Skeletal muscle tissue (tissue), 4 donors: ENCODE measurements around the gene ATRIP. TPM values are rescaled to one million over a fixed set of nuclear protein-coding genes. Genes with fewer than 3 reads are reported as not detected.
A peak's percentile ranks its signal among the peaks of the same experiment; 100 is the strongest.

Experiments
- H3K27ac ChIP-seq: one replicate; pipeline ENCODE4 v1.7.0; 2013; ENCODE audit warnings: mild to moderate bottlenecking, low read depth, low read length, inconsistent platforms
- H3K27me3 ChIP-seq, 3 donors: one replicate each; pipeline ENCODE4 v1.7.0; 2013; ENCODE audit warnings: low read length in 3 of 3; ENCODE audit not compliant: control insufficient read depth in 3 of 3, insufficient read depth in 3 of 3
- H3K36me3 ChIP-seq, 3 donors: one replicate each; pipeline ENCODE4 v1.7.0; 2013; ENCODE audit warnings: low read length in 3 of 3; ENCODE audit not compliant: control insufficient read depth in 3 of 3, insufficient read depth in 3 of 3
- H3K4me1 ChIP-seq, 3 donors: one replicate each; pipeline ENCODE4 v1.7.0; 2013; ENCODE audit warnings: low read length in 3 of 3, mild to moderate bottlenecking in 3 of 3; ENCODE audit not compliant: control insufficient read depth in 3 of 3, insufficient read depth in 3 of 3
- H3K4me3 ChIP-seq, 3 donors: one replicate each; pipeline ENCODE4 v1.7.0; 2013; ENCODE audit warnings: low read length in 3 of 3
- H3K9ac ChIP-seq, 3 donors: one replicate each; pipeline ENCODE4 v1.7.0; 2013; ENCODE audit warnings: low read length in 3 of 3, mild to moderate bottlenecking in 3 of 3, moderate library complexity in 2 of 3, low read depth in 1 of 3
- H3K9me3 ChIP-seq, 3 donors: one replicate each; pipeline ENCODE4 v1.7.0; 2013; ENCODE audit warnings: low read length in 3 of 3; ENCODE audit not compliant: control insufficient read depth in 3 of 3
- total RNA-seq: library from RNA; depleted of rRNA; stranded (reverse); fragments of >200 nt; gene quantifications from one replicate; pipeline ENCODE4 v1.2.3, GENCODE V29; 2014
- donor health status: Osteomylitis.

The ATRIP gene
- total RNA-seq, 1 donor from 2014 or later: 4.7 TPM

DNA sequence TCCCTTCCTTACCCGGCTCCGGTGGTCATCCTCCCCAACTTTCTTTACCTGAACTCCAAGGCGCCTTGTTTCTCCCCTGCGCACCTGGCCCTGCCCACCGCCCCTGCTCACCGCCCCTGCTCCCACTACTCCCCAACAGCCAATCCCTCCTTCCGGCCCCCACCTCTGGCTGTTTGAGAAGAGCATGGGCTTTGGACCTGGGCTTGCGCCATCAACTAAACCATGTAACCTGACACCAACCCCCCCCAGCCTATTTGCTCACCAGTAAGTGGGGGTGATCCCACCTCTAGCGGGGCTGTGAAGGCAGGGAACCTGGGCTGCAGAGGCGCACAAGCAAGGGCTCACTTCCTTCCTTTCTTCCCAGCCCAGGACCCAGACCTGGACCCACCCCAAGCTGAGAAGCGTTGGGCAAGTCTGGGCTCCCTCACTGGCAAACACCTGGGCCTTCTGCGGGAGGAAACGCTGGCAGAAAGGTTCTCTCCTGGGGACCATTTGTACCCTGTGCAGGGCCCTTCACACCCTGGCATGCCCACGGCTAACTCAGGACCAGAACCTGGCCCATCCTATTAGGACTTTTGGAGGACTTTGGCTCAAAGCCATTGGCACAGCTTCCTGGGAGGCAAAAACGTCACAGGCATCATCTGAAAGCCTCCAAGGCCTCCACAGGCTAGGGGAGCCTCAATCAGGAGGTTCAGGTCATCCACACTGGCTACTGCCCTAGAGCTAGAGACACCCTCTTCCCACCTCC is 16.4 kb upstream of the ATRIP start, which contains the start of gene PLXNB1:
PLXNB1 (minus strand) TSS at position 127 of the 748 bp plus-strand sequence. CDS start 5,475 bp downstream, outside the sequence.
- Histone ChIP-seq H3K4me3 (peak within 1 kb of the TSS; percentile 59 to 72 (median 65)), H3K9ac (peak within 1 kb of the TSS in 2 of 3 donors; percentile 65 to 74), H3K36me3 (peaks cover 15 to 18% (median 16%) of the 10 kb centered on the region in 3 donors), H3K4me1 (peaks cover 21 to 43% (median 25%) of the 10 kb centered on the region in 3 donors), H3K27ac (no peak within 1 kb of the TSS), H3K9me3 (no peaks in the 10 kb centered on the region), H3K27me3 (peaks cover 0 to 15% (median 14%) of the 10 kb centered on the region in 3 donors)

DNA sequence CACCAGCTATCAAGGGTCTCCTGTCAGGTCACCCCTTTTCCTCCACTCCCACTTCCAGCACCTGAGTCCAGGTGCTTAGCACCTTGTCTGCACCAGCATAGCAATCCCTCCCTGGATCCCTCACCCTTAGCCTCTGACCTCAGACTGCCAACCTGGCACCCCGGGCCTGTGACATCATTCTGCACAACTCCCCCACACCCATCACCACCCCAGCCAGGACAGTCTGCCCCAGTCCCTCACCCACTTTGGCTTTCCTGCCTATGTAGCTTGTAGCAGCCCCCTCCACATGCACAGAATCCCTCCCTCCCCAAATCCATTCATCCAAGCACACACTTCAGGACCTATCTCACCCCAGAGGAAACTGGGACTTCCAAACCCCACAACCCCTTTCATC is 15.8 kb upstream of the ATRIP start:
- H3K27ac ChIP-seq: no peak overlapping the region
- no peaks in the 10 kb centered on the region for H3K9me3 ChIP-seq
- H3K27me3 ChIP-seq: peaks cover 0 to 15% (median 12%) of the 10 kb centered on the region in 3 donors
- H3K36me3 ChIP-seq: peaks cover 15 to 18% (median 16%) of the 10 kb centered on the region in 3 donors
- H3K9ac ChIP-seq: no peak overlapping the region
- H3K4me3 ChIP-seq: no peak overlapping the region
- H3K4me1 ChIP-seq: peaks cover 19 to 39% (median 25%) of the 10 kb centered on the region in 3 donors

DNA sequence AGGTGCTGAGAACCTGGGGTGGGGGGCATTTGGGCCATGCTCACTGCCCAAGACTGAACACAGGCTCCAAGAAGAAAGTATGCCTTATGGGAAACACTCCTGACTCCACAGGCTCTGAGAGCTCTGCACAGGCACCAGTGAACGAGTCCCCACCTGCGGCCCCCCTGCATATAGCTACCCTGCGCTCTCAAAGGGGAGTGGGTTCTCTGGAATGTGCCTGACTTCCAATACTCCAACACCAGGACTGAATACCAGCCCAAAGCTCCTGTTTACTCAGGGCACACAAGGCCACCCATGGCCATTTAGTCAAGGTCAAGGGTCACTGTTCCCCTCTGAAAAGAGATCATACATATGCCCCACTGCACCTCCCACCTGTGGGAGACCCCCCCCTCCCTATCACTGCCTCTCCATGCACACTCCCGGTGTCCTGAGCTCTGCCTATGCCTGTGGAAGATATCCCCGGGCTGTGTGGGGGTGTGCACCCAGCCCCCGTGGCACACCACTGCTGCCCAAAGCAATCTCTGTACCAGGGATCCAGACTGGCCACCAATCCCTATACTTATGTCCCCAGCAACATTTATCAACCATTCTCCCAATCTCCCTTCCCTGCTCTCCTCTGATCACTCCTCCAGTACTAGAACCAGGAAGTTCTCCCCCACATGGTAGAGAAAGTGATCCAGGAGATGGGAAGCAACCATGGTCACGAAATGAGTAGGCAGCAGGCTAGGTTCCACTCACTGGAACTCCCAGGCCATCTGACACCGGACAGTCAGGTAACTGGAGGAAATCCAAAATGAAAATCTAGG is 15.1 kb upstream of the ATRIP start:
- Histone ChIP-seq H3K4me3 (no peak overlapping the region), H3K27ac (no peak overlapping the region), H3K9ac (no peak overlapping the region), H3K36me3 (peaks cover 15 to 18% (median 16%) of the 10 kb centered on the region in 3 donors), H3K4me1 (peaks cover 14 to 32% (median 26%) of the 10 kb centered on the region in 3 donors), H3K27me3 (peaks cover 0 to 15% (median 11%) of the 10 kb centered on the region in 3 donors), H3K9me3 (no peaks in the 10 kb centered on the region)

DNA sequence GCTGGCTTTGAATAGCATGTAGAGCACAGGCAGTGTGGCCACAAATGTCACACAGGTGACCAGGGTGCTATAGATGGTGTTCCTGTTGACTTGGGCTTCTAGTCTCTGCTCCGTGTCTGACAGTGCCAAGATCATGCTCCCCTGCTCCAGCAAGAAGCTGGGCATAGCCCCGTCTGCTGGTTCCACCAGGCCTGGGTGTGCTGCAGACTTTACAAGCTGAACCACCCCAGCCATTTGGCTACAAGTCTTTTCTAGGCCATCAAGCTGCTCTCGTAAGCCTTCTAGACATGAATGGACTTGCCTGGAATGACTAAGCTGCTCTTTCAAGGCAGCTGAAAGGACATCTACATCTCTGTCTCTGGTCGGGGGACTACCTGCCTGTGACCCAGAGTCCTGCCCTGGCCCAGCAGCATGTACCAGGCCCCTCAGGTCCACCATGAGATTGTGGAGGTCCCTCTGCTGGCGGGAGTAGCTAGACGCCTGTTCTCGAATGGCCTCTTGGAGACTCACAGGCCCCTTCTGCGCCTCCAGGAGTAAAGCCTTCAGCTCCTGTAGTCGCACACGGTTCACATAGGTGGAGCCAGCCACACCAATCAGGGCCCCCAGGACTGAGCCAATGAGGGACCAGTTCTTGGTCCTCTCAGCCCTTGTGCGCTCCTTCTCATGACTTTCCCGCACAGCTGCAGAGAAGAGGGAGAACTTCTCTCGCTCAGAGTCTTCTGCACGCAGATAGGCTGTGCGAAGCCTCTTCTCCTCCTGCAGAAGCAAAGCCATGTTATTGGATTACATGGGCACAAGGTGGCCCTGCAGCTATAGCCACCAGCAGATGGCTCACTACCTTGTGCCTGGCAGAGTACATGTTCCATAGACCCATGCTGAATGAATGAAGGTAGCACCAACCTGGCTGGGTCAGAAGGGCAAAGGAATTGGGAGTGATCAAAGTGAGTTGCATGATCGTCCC is 13.8 kb upstream of the ATRIP start:
- Histone ChIP-seq H3K36me3 (peaks cover 15 to 18% (median 16%) of the 10 kb centered on the region in 3 donors), H3K27ac (no peak overlapping the region), H3K4me1 (peaks cover 11 to 21% (median 18%) of the 10 kb centered on the region in 3 donors), H3K27me3 (peaks cover 0 to 9% (median 7%) of the 10 kb centered on the region in 3 donors), H3K9ac (peak overlapping the region in 1 of 3 donors; percentile 7), H3K9me3 (no peaks in the 10 kb centered on the region), H3K4me3 (no peak overlapping the region)

DNA sequence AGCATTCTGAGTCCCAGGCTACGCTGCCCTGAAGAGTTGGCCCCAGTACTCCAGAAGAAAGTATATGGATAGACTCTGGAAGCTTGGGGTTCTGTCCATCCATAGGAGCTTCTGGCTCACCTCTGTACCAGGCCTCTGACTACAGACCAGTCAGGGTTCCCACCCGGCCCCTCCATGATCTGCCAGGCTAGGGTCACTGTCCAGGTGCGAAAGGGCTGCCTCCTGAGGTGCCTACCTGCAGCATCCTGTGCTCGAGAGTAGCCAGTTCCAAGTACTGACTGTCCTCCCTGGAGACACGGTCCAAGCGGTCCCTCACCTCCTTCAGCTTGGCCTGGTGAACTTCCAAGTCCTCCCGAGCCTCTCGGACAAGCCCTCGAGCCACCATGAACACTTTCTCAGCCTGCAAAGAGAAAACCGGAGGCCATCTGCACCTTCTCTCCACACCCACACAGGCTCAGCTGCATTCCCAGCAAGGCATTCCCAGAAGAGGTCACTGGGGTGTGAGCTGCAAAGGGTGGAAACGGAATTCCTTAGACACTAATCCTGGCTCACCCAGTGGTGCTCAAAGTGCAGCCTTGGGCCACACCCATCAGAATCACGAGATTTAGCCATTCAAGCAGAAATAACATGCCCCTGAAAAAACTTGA is 12.9 kb upstream of the ATRIP start:
- Histone ChIP-seq H3K36me3 (peaks cover 15 to 18% (median 16%) of the 10 kb centered on the region in 3 donors), H3K27me3 (no peaks in the 10 kb centered on the region), H3K9ac (no peak overlapping the region), H3K9me3 (no peaks in the 10 kb centered on the region), H3K27ac (no peak overlapping the region), H3K4me1 (peaks cover 6 to 13% (median 12%) of the 10 kb centered on the region in 3 donors), H3K4me3 (no peak overlapping the region)

DNA sequence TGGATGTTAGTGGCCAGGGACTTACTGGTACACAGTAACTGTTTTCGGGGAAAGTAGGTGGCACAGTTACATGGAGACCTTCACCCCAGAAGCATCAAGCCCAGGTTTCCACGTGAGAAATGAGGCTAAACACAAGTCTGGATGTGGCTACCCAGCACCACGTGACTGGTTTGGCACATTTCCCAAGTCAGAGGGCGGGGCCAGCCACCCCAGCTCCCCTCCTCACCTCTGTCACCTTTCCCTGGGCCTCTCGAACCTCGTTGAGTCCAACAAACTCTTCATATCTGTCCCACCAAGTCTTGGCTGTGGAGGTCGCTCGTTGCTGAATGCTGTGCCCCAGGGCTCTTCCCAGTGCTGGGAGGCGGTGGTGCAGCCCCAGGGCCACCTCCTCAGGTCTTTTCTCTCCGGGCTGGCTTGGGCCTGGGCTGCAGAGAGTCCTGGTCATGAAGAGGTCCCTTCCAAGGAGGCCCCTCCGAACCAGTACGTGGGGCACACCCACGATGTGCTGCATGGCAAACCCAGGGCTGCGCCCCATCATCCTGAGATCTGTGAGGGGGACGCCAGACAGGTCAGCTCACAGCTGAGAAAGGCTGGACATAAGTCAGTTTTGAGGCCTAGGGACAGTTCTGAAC is 11.8 kb upstream of the ATRIP start:
- Histone ChIP-seq H3K9ac (peak overlapping the region in 1 of 3 donors; percentile 3), H3K4me3 (no peak overlapping the region), H3K36me3 (peaks cover 15 to 18% (median 16%) of the 10 kb centered on the region in 3 donors), H3K9me3 (no peaks in the 10 kb centered on the region), H3K27me3 (no peaks in the 10 kb centered on the region), H3K27ac (no peak overlapping the region), H3K4me1 (peaks cover 8 to 19% (median 19%) of the 10 kb centered on the region in 3 donors)

DNA sequence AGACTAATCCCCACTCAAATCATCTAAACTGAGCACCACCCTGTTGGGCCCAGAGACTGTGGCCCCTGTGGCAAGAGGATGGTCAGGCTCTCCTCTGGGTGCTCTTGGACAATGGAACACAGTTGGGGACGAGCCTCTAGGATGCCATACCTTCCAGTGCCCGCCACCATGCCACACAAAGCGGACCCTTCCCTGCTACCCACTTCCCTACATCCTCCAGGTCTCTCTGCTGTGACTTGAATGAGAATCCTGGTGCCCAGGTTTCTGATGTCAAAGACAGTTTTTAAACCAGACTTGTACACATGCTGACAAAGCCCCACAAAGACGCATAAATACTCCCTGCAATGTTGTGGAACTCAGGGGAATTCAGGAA is 11.3 kb upstream of the ATRIP start:
- H3K36me3 ChIP-seq: peaks cover 16 to 18% (median 16%) of the 10 kb centered on the region in 3 donors
- H3K27me3 ChIP-seq: no peaks in the 10 kb centered on the region
- H3K4me1 ChIP-seq: peaks cover 6 to 17% (median 16%) of the 10 kb centered on the region in 3 donors
- H3K4me3 ChIP-seq: no peak overlapping the region
- H3K27ac ChIP-seq: no peak overlapping the region
- H3K9ac ChIP-seq: peak overlapping the region in 1 of 3 donors; percentile 3
- H3K9me3 ChIP-seq: no peaks in the 10 kb centered on the region

DNA sequence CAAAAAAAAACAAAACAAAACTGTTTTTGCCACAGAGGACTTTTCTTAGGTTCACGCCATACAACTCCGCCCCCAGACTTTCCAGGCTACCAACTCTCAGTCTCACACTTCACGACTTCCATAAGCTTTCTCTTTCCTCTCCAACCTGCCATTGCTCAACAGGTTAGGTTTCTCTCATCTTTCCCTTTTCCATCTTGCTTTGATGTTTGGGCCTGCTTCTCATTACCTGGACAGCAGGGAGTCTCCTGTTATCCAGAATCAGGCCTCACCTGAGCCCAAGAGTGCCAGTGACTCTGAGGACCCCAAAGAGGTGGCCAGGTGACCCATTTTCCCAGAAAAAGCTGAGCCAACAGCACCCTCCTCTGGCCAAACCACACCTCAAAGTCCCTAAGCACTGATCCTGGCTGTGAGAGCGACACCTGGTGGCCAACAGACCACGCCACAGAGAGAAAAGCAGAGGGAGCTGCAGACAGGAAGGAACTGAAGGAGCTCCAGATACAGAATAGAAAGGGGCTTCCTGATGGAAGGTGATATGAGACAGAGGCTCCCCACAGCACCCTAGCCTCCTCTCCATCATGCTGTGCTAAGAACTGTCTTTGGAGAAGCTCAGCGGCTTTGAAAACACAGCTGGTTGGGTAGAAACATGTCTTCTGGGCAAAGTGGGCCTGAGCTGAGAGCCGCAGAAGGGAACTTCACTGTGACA is 10.6 kb upstream of the ATRIP start:
- H3K9me3 ChIP-seq: no peaks in the 10 kb centered on the region
- H3K4me1 ChIP-seq: peaks cover 10 to 21% (median 14%) of the 10 kb centered on the region in 3 donors
- H3K27ac ChIP-seq: no peak overlapping the region
- H3K9ac ChIP-seq: peak overlapping the region in 1 of 3 donors; percentile 40
- H3K4me3 ChIP-seq: no peak overlapping the region
- H3K27me3 ChIP-seq: no peaks in the 10 kb centered on the region
- peaks cover 16 to 18% (median 17%) of the 10 kb centered on the region in 3 donors for H3K36me3 ChIP-seq
